Measurements from ENCODE around the gene ETV1. TPM values are rescaled to one million over a fixed set of nuclear protein-coding genes. Genes with fewer than 3 reads are reported as not detected.

ETV1 gene
- polyA plus RNA-seq, 1 donor from 2014 or later = 1.5 TPM

DNA sequence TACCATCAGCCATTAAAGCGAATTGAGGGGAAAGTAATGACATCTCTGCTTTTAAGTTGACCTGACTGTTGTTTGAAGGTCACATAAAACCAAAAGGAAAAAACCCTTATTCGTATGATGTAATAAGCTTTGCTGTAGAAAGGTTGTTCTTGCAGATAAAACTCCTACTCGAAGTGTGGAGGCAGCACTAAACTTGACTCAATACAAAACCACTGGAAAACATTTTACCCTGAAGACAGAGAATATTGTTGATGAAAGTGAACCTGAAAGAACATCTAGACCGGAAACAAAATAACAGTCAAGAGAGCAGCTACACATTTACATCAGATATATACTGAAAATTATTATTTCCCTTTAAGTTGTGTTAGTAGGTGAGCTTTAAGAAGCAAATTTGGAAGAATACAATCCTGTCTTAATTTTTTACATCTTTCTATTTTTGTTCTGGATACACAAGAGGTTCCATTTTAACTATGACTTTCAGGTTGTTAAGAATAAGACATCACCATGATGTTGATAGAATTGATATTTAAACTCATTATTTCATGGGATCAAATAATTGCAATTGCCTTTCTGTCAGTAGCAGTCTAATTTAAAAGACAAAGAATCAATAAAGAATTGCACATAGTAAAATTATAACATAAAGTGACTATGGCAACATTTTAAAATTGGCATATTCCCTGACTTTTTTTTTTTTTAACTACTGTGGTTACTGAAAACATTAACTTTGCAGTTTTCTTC, 6.4 kb downstream of the ETV1 start:
- Histone ChIP-seq H3K79me2 (replicated peaks; ENCODE audit: insufficient read depth, low read length) (peaks cover 26% of the 10 kb centered on the region), H3K9ac (ENCODE audit: low read length) (no peak overlapping the region), H3K9me3 (ENCODE audit: low read length) (no peaks in the 10 kb centered on the region), H3K9me2 (ENCODE audit: insufficient read depth, low read length) (no peaks in the 10 kb centered on the region), H3K36me3 (ENCODE audit: insufficient read depth, low read length) (no peaks in the 10 kb centered on the region), H3K4me3 (ENCODE audit: low read length) (no peak overlapping the region), H3K27ac (ENCODE audit: low read length) (no peak overlapping the region), H4K20me1 (ENCODE audit: insufficient read depth) (no peaks in the 10 kb centered on the region), H3K4me2 (ENCODE audit: low read length) (no peak overlapping the region), H3F3A (ENCODE audit: insufficient read depth, low read length, poor library complexity, severe bottlenecking) (no peaks in the 10 kb centered on the region), H2AFZ (ENCODE audit: low read depth, low read length) (no peak overlapping the region), H3K27me3 (ENCODE audit: insufficient read depth, low read depth, low read length) (no peaks in the 10 kb centered on the region)
- TF ChIP-seq EP300 (conservative IDR thresholded peaks at IDR 0.05; ENCODE audit: poor library complexity, severe bottlenecking) (no peak), TAF1 (IDR thresholded peaks at IDR 0.05; ENCODE audit: low read depth) (no peak), RAD21 (conservative IDR thresholded peaks at IDR 0.05) (no peak), MXI1 (conservative IDR thresholded peaks at IDR 0.05; ENCODE audit: poor library complexity, severe bottlenecking) (no peak), EZH2 (IDR thresholded peaks at IDR 0.05; ENCODE audit: borderline replicate concordance, insufficient read depth, low read length, poor library complexity, severe bottlenecking) (no peak), SMC3 (conservative IDR thresholded peaks at IDR 0.05; ENCODE audit: poor library complexity) (no peak), POLR2AphosphoS5 (IDR thresholded peaks at IDR 0.05) (no peak)
- TF ChIP-seq, protein P1, sequence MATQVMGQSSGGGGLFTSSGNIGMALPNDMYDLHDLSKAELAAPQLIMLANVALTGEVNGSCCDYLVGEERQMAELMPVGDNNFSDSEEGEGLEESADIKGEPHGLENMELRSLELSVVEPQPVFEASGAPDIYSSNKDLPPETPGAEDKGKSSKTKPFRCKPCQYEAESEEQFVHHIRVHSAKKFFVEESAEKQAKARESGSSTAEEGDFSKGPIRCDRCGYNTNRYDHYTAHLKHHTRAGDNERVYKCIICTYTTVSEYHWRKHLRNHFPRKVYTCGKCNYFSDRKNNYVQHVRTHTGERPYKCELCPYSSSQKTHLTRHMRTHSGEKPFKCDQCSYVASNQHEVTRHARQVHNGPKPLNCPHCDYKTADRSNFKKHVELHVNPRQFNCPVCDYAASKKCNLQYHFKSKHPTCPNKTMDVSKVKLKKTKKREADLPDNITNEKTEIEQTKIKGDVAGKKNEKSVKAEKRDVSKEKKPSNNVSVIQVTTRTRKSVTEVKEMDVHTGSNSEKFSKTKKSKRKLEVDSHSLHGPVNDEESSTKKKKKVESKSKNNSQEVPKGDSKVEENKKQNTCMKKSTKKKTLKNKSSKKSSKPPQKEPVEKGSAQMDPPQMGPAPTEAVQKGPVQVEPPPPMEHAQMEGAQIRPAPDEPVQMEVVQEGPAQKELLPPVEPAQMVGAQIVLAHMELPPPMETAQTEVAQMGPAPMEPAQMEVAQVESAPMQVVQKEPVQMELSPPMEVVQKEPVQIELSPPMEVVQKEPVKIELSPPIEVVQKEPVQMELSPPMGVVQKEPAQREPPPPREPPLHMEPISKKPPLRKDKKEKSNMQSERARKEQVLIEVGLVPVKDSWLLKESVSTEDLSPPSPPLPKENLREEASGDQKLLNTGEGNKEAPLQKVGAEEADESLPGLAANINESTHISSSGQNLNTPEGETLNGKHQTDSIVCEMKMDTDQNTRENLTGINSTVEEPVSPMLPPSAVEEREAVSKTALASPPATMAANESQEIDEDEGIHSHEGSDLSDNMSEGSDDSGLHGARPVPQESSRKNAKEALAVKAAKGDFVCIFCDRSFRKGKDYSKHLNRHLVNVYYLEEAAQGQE (IDR thresholded peaks at IDR 0.05; ENCODE audit: borderline replicate concordance) = no peak
- TF ChIP-seq, protein P2, sequence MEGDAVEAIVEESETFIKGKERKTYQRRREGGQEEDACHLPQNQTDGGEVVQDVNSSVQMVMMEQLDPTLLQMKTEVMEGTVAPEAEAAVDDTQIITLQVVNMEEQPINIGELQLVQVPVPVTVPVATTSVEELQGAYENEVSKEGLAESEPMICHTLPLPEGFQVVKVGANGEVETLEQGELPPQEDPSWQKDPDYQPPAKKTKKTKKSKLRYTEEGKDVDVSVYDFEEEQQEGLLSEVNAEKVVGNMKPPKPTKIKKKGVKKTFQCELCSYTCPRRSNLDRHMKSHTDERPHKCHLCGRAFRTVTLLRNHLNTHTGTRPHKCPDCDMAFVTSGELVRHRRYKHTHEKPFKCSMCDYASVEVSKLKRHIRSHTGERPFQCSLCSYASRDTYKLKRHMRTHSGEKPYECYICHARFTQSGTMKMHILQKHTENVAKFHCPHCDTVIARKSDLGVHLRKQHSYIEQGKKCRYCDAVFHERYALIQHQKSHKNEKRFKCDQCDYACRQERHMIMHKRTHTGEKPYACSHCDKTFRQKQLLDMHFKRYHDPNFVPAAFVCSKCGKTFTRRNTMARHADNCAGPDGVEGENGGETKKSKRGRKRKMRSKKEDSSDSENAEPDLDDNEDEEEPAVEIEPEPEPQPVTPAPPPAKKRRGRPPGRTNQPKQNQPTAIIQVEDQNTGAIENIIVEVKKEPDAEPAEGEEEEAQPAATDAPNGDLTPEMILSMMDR (IDR thresholded peaks at IDR 0.05; ENCODE audit: poor library complexity, severe bottlenecking) = no peak

DNA sequence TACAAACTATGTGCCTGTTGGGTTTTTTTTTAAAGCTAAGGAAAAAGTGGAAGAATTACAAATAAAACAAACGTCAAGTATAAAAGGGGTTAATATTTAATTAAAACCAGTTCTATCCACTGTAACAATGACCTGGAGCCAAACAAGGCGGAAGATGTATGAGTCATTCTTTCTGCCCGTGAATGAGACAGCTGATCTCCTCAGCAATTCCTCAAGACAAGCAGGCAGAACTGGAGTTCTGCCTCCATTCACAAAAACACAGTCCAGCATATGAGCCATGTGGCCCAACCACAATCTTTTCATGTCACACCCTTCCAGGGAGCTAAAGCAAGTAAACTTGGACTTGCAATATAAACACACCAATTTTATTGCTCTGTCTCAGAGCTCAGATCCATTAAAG, 8.4 kb downstream of the ETV1 start:
- Histone ChIP-seq H3K9ac (ENCODE audit: low read length) (no peak overlapping the region), H3K27ac (ENCODE audit: low read length) (no peak overlapping the region), H4K20me1 (ENCODE audit: insufficient read depth) (no peaks in the 10 kb centered on the region), H3F3A (ENCODE audit: insufficient read depth, low read length, poor library complexity, severe bottlenecking) (no peaks in the 10 kb centered on the region), H3K27me3 (ENCODE audit: insufficient read depth, low read depth, low read length) (no peaks in the 10 kb centered on the region), H3K9me3 (ENCODE audit: low read length) (no peaks in the 10 kb centered on the region), H2AFZ (ENCODE audit: low read depth, low read length) (no peak overlapping the region), H3K9me2 (ENCODE audit: insufficient read depth, low read length) (no peaks in the 10 kb centered on the region), H3K4me2 (ENCODE audit: low read length) (no peak overlapping the region), H3K4me3 (ENCODE audit: low read length) (no peak overlapping the region), H3K36me3 (ENCODE audit: insufficient read depth, low read length) (no peaks in the 10 kb centered on the region), H3K79me2 (replicated peaks; ENCODE audit: insufficient read depth, low read length) (peaks cover 16% of the 10 kb centered on the region)
- TF ChIP-seq TAF1 (IDR thresholded peaks at IDR 0.05; ENCODE audit: low read depth) (no peak), EP300 (conservative IDR thresholded peaks at IDR 0.05; ENCODE audit: poor library complexity, severe bottlenecking) (no peak), POLR2AphosphoS5 (IDR thresholded peaks at IDR 0.05) (no peak), EZH2 (IDR thresholded peaks at IDR 0.05; ENCODE audit: borderline replicate concordance, insufficient read depth, low read length, poor library complexity, severe bottlenecking) (no peak), MXI1 (conservative IDR thresholded peaks at IDR 0.05; ENCODE audit: poor library complexity, severe bottlenecking) (no peak), RAD21 (conservative IDR thresholded peaks at IDR 0.05) (no peak)
- TF ChIP-seq, protein P2 (IDR thresholded peaks at IDR 0.05; ENCODE audit: poor library complexity, severe bottlenecking) = no peak
- TF ChIP-seq, protein P1 (IDR thresholded peaks at IDR 0.05; ENCODE audit: borderline replicate concordance) = no peak

All from neural cell (in vitro differentiated cells).